ENCODE data around the gene PAPPA. TPM values are rescaled to one million over a fixed set of nuclear protein-coding genes. Genes with fewer than 3 reads are reported as not detected.

The PAPPA gene
- total and polyA plus RNA-seq, 4 experiments from 2014 or later = not detected

GRCh38 chr9:116174347-116174746, 20.8 kb downstream of the PAPPA start:
- no peak for DNase-seq
- Mint-ChIP-seq H3K36me3 (no peaks in the 10 kb centered on the region), H3K9me3 (peaks cover 0 to 1% (median 0%) of the 10 kb centered on the region in 8 donors), H3K4me1 (no peaks in the 10 kb centered on the region), H3K27ac (no peak overlapping the region), H3K27me3 (peaks cover 1% of the 10 kb centered on the region in 2 donors), H3K4me3 (no peak overlapping the region)
- H3K36me3 ChIP-seq (ENCODE audit: insufficient read depth, low read length) = no peaks in the 10 kb centered on the region
- H3K27ac ChIP-seq (ENCODE audit: low read depth, low read length) = no peak overlapping the region
- no peak overlapping the region for H3K4me3 ChIP-seq (ENCODE audit: low read length in 2 of 2)
- CTCF ChIA-PET (ENCODE audit: partially characterized antibody) = no interaction called here
- POLR2A ChIA-PET (ENCODE audit: partially characterized antibody) = no interaction called here
- no peaks in the 10 kb centered on the region for H3K9me3 ChIP-seq (ENCODE audit: control insufficient read depth in 1 of 2, low read length in 2 of 2)
- intact Hi-C loops (cut with micrococcal nuclease) = no loop called here
- H3K4me1 ChIP-seq (ENCODE audit: insufficient read depth, low read length) = no peaks in the 10 kb centered on the region
- H3K27me3 ChIP-seq (ENCODE audit: insufficient read depth, low read length) = no peaks in the 10 kb centered on the region

GRCh38 chr9:116175614-116176013, 22.0 kb downstream of the PAPPA start:
- ChIA-PET POLR2A (ENCODE audit: partially characterized antibody) (no interaction called here), CTCF (ENCODE audit: partially characterized antibody) (no interaction called here)
- DNase-seq = no peak
- no peak overlapping the region for H3K4me3 Mint-ChIP-seq
- H3K36me3 Mint-ChIP-seq = no peaks in the 10 kb centered on the region
- Histone ChIP-seq H3K4me1 (ENCODE audit: insufficient read depth, low read length) (no peaks in the 10 kb centered on the region), H3K36me3 (ENCODE audit: insufficient read depth, low read length) (no peaks in the 10 kb centered on the region), H3K9me3 (ENCODE audit: control insufficient read depth in 1 of 2, low read length in 2 of 2) (no peaks in the 10 kb centered on the region), H3K4me3 (ENCODE audit: low read length in 2 of 2) (no peak overlapping the region), H3K27me3 (ENCODE audit: insufficient read depth, low read length) (no peaks in the 10 kb centered on the region), H3K27ac (ENCODE audit: low read depth, low read length) (no peak overlapping the region)
- H3K4me1 Mint-ChIP-seq = no peaks in the 10 kb centered on the region
- H3K9me3 Mint-ChIP-seq = peaks cover 0 to 1% (median 0%) of the 10 kb centered on the region in 8 donors
- H3K27ac Mint-ChIP-seq = no peak overlapping the region
- H3K27me3 Mint-ChIP-seq = peaks cover 1% of the 10 kb centered on the region in 2 donors
- intact Hi-C loops (cut with micrococcal nuclease) = no loop called here

GRCh38 chr9:116178481-116179211, 25.1 kb downstream of the PAPPA start:
- Histone ChIP-seq H3K9me3 (ENCODE audit: control insufficient read depth in 1 of 2, low read length in 2 of 2) (no peaks in the 10 kb centered on the region), H3K4me1 (ENCODE audit: insufficient read depth, low read length) (no peaks in the 10 kb centered on the region), H3K27ac (ENCODE audit: low read depth, low read length) (no peak overlapping the region), H3K4me3 (ENCODE audit: low read length in 2 of 2) (no peak overlapping the region), H3K27me3 (ENCODE audit: insufficient read depth, low read length) (no peaks in the 10 kb centered on the region), H3K36me3 (ENCODE audit: insufficient read depth, low read length) (no peaks in the 10 kb centered on the region)
- Mint-ChIP-seq H3K36me3 (no peaks in the 10 kb centered on the region), H3K9me3 (peaks cover 0 to 3% (median 0%) of the 10 kb centered on the region in 8 donors), H3K4me1 (no peaks in the 10 kb centered on the region), H3K27ac (no peak overlapping the region), H3K27me3 (no peaks in the 10 kb centered on the region), H3K4me3 (no peak overlapping the region)
- ChIA-PET CTCF (ENCODE audit: partially characterized antibody) (no interaction called here), POLR2A (ENCODE audit: partially characterized antibody) (no interaction called here)
- intact Hi-C loops (cut with micrococcal nuclease) = no loop called here
- no peak for DNase-seq

GRCh38 chr9:116179568-116179967, 26.0 kb downstream of the PAPPA start:
- H3K9me3 Mint-ChIP-seq = peaks cover 0 to 3% (median 0%) of the 10 kb centered on the region in 8 donors
- Histone ChIP-seq H3K4me1 (ENCODE audit: insufficient read depth, low read length) (no peaks in the 10 kb centered on the region), H3K27me3 (ENCODE audit: insufficient read depth, low read length) (no peaks in the 10 kb centered on the region), H3K27ac (ENCODE audit: low read depth, low read length) (no peak overlapping the region), H3K9me3 (ENCODE audit: control insufficient read depth in 1 of 2, low read length in 2 of 2) (no peaks in the 10 kb centered on the region), H3K36me3 (ENCODE audit: insufficient read depth, low read length) (no peaks in the 10 kb centered on the region), H3K4me3 (ENCODE audit: low read length in 2 of 2) (no peak overlapping the region)
- no peaks in the 10 kb centered on the region for H3K27me3 Mint-ChIP-seq
- H3K4me1 Mint-ChIP-seq = no peaks in the 10 kb centered on the region
- DNase-seq = no peak
- no peak overlapping the region for H3K27ac Mint-ChIP-seq
- H3K36me3 Mint-ChIP-seq = no peaks in the 10 kb centered on the region
- POLR2A ChIA-PET (ENCODE audit: partially characterized antibody) = no interaction called here
- no peak overlapping the region for H3K4me3 Mint-ChIP-seq
- intact Hi-C loops (cut with micrococcal nuclease) = no loop called here
- CTCF ChIA-PET (ENCODE audit: partially characterized antibody) = no interaction called here

- ChIA-PET POLR2A (ENCODE audit: partially characterized antibody) (no interaction called here), CTCF (ENCODE audit: partially characterized antibody) (no interaction called here)
Observed at GRCh38 chr9:116181853-116182610, 28.4 kb downstream of the PAPPA start.

GRCh38 chr9:116182876-116183275, 29.3 kb downstream of the PAPPA start:
- Mint-ChIP-seq H3K9me3 (peaks cover 0 to 3% (median 0%) of the 10 kb centered on the region in 8 donors), H3K4me1 (no peaks in the 10 kb centered on the region), H3K36me3 (no peaks in the 10 kb centered on the region), H3K27me3 (no peaks in the 10 kb centered on the region), H3K4me3 (no peak overlapping the region), H3K27ac (no peak overlapping the region)
- no peak for DNase-seq
- no peaks in the 10 kb centered on the region for H3K27me3 ChIP-seq (ENCODE audit: insufficient read depth, low read length)
- intact Hi-C loops (cut with micrococcal nuclease) = no loop called here
- no peaks in the 10 kb centered on the region for H3K9me3 ChIP-seq (ENCODE audit: control insufficient read depth in 1 of 2, low read length in 2 of 2)
- ChIA-PET POLR2A (ENCODE audit: partially characterized antibody) (no interaction called here), CTCF (ENCODE audit: partially characterized antibody) (no interaction called here)
- H3K27ac ChIP-seq (ENCODE audit: low read depth, low read length) = no peak overlapping the region
- H3K4me3 ChIP-seq (ENCODE audit: low read length in 2 of 2) = no peak overlapping the region
- no peaks in the 10 kb centered on the region for H3K36me3 ChIP-seq (ENCODE audit: insufficient read depth, low read length)
- no peaks in the 10 kb centered on the region for H3K4me1 ChIP-seq (ENCODE audit: insufficient read depth, low read length)

More at GRCh38 chr9:116181853-116182610, 28.4 kb downstream of the PAPPA start:
- Histone ChIP-seq H3K27me3 (ENCODE audit: insufficient read depth, low read length) (no peaks in the 10 kb centered on the region), H3K9me3 (ENCODE audit: control insufficient read depth in 1 of 2, low read length in 2 of 2) (no peaks in the 10 kb centered on the region), H3K27ac (ENCODE audit: low read depth, low read length) (no peak overlapping the region), H3K36me3 (ENCODE audit: insufficient read depth, low read length) (no peaks in the 10 kb centered on the region), H3K4me1 (ENCODE audit: insufficient read depth, low read length) (no peaks in the 10 kb centered on the region), H3K4me3 (ENCODE audit: low read length in 2 of 2) (no peak overlapping the region)
- peak overlapping the region in 1 of 7 donors; percentile 17 for H3K27ac Mint-ChIP-seq
- intact Hi-C loops (cut with micrococcal nuclease) = no loop called here
- H3K9me3 Mint-ChIP-seq = peaks cover 0 to 3% (median 0%) of the 10 kb centered on the region in 8 donors
- DNase-seq = no peak
- no peak overlapping the region for H3K4me3 Mint-ChIP-seq
- H3K36me3 Mint-ChIP-seq = no peaks in the 10 kb centered on the region
- no peaks in the 10 kb centered on the region for H3K27me3 Mint-ChIP-seq
- no peaks in the 10 kb centered on the region for H3K4me1 Mint-ChIP-seq

- Mint-ChIP-seq H3K27me3 (no peaks in the 10 kb centered on the region), H3K4me3 (no peak overlapping the region), H3K27ac (no peak overlapping the region), H3K4me1 (no peaks in the 10 kb centered on the region), H3K9me3 (peaks cover 0 to 4% (median 0%) of the 10 kb centered on the region in 8 donors), H3K36me3 (no peaks in the 10 kb centered on the region)
- Histone ChIP-seq H3K9me3 (ENCODE audit: control insufficient read depth in 1 of 2, low read length in 2 of 2) (no peaks in the 10 kb centered on the region), H3K27ac (ENCODE audit: low read depth, low read length) (no peak overlapping the region), H3K4me3 (ENCODE audit: low read length in 2 of 2) (no peak overlapping the region), H3K27me3 (ENCODE audit: insufficient read depth, low read length) (no peaks in the 10 kb centered on the region), H3K4me1 (ENCODE audit: insufficient read depth, low read length) (no peaks in the 10 kb centered on the region), H3K36me3 (ENCODE audit: insufficient read depth, low read length) (no peaks in the 10 kb centered on the region)
- POLR2A ChIA-PET (ENCODE audit: partially characterized antibody) = no interaction called here
- no peak for DNase-seq
- intact Hi-C loops (cut with micrococcal nuclease) = no loop called here
- CTCF ChIA-PET (ENCODE audit: partially characterized antibody) = no interaction called here
Observed at GRCh38 chr9:116187570-116188170, 34.1 kb downstream of the PAPPA start.
